HepG2 (cell line): ENCODE measurements around the gene SERINC4. TPM values are rescaled to one million over a fixed set of nuclear protein-coding genes. Genes with fewer than 3 reads are reported as not detected.
"Not testable (repeated sequence)": the region's sequence is repeated elsewhere in the genome, so short reads cannot be mapped to it uniquely, and the experiment has no call there.

Experiments
- ATAC-seq: fragments of 200-7000 bp; cut with Tn5 transposase; 3 replicates; pipeline ENCODE4 v1.9.1; 2020; ENCODE audit warnings: mild to moderate bottlenecking, moderate library complexity
- BruUV-seq: library from RNA; stranded (reverse); fragments of 400-500 nt; replicated peaks from 2 replicates; lab custom pipeline; 2021; lab: Mats Ljungman, UMichigan
- CTCF ChIA-PET: fragments of 300-600 bp; formaldehyde crosslinking; extraction: SDS; loops from one replicate; lab custom pipeline; 2021; ENCODE audit warnings: low total read pairs, inconsistent platforms, low intra/inter-chr PET ratio; lab: Yijun Ruan, JAX
- POLR2A ChIA-PET: fragments of 350-600 bp; sonication (Branson Sonifier 250); formaldehyde crosslinking; loops from one replicate; lab custom pipeline; 2020; ENCODE audit warnings: antibody characterized with exemption, inconsistent platforms; lab: Yijun Ruan, JAX
- DNase-seq: peaks from one replicate; pipeline ENCODE4 v3.0.0-alpha.2; 2015; ENCODE audit warnings: low spot score
- FAIRE-seq: peaks from 3 replicates; lab custom pipeline; 2011; peaks lifted over from hg19 to GRCh38; lab: Jason Lieb, UNC
- H2AFZ ChIP-seq: one replicate; pipeline ENCODE4 v1.6.1; 2011; ENCODE audit warnings: low read length, inconsistent platforms
- H3K27ac ChIP-seq: fragments of 300-600 bp; 3 replicates; pipeline ENCODE4 v1.8.0; 2011; ENCODE audit warnings: mixed run types, mild to moderate bottlenecking, mixed read lengths, low read length, inconsistent platforms; ENCODE audit not compliant: insufficient read depth; ENCODE audit errors: extremely low read length
- H3K27me3 ChIP-seq, 2 experiments: fragments of 200-600 bp in 1 of 2; 2 replicates in 1 of 2; 3 replicates in 1 of 2; pipeline versions ENCODE4 v1.6.0 to v1.8.0; 2011; ENCODE audit warnings: low read length in 2 of 2, mild to moderate bottlenecking in 2 of 2, moderate library complexity in 2 of 2, inconsistent platforms in 1 of 2; ENCODE audit not compliant: insufficient read depth in 2 of 2, control insufficient read depth in 1 of 2
- H3K36me3 ChIP-seq, 2 experiments: fragments of 200-600 bp in 1 of 2; replicated peaks in 1 of 2; 2 replicates in 1 of 2; 3 replicates in 1 of 2; pipeline versions ENCODE4 v1.5.1 to v1.8.0; 2011; ENCODE audit warnings: low read length in 2 of 2, inconsistent platforms in 1 of 2; ENCODE audit not compliant: insufficient read depth in 2 of 2, control insufficient read depth in 1 of 2
- H3K4me1 ChIP-seq: 2 replicates; pipeline ENCODE4 v1.5.1; 2012; ENCODE audit warnings: low read length, inconsistent platforms; ENCODE audit not compliant: insufficient read depth
- H3K4me2 ChIP-seq: 2 replicates; pipeline ENCODE4 v1.6.0; 2011; ENCODE audit warnings: low read depth, low read length, inconsistent platforms
- H3K4me3 ChIP-seq, 3 experiments: fragments of 200-600 bp in 1 of 3; sonication (generic), shearing (Covaris generic) in 1 of 3; replicated peaks in 1 of 3; 2 replicates each; pipeline ENCODE4 v1.5.1; 2011 to 2016; ENCODE audit warnings: low read length in 3 of 3, inconsistent platforms in 2 of 3, low read depth in 2 of 3, mild to moderate bottlenecking in 2 of 3, control low read depth in 1 of 3, mixed read lengths in 1 of 3; ENCODE audit not compliant: insufficient read depth in 1 of 3
- H3K79me2 ChIP-seq: one replicate; pipeline ENCODE4 v1.6.1; 2011; ENCODE audit warnings: low read length, inconsistent platforms; ENCODE audit not compliant: insufficient read depth
- H3K9ac ChIP-seq: 2 replicates; pipeline ENCODE4 v1.6.0; 2011; ENCODE audit warnings: mild to moderate bottlenecking, low read depth, low read length, inconsistent platforms; ENCODE audit not compliant: insufficient read depth
- H3K9me3 ChIP-seq: 2 replicates; pipeline ENCODE4 v1.5.1; 2012; ENCODE audit warnings: mild to moderate bottlenecking, low read length
- H4K20me1 ChIP-seq: 2 replicates; pipeline ENCODE4 v1.6.0; 2011; ENCODE audit warnings: inconsistent platforms, mild to moderate bottlenecking, low read length, moderate library complexity; ENCODE audit not compliant: insufficient read depth
- WGBS: methylation state at CpG from one replicate; pipeline ENCODE4 v1.1.6; 2017; ENCODE audit warnings: low lambda C conversion rate; 5-methylcytosine and 5-hydroxymethylcytosine counted together
- in situ Hi-C: cut with HindIII; loops from 2 replicates; pipeline ENCODE4 v1.10.0; 2017; ENCODE audit warnings: low pct_unique_long_range_greater_than_20kb; ENCODE audit not compliant: extremely low pct_ligation_motif_present
- intact Hi-C: fragments of 100-400 bp; cut with micrococcal nuclease; formaldehyde crosslinking; loops from one replicate; pipeline ENCODE4 v1.10.0; 2022; ENCODE audit not compliant: unreplicated experiment
- polyA plus RNA-seq, 8 experiments: library from polyadenylated mRNA; depleted of rRNA in 3 of 8; stranded (reverse) in 7 of 8; unstranded in 1 of 8; fragments of >200 nt; fragmentation: Illumina TruSeq in 4 of 8; extraction: Trizol in 4 of 8; gene quantifications; 2 replicates each; pipeline versions ENCODE4 v1.2.1 to v1.2.3, GENCODE V29; 2011 to 2016; ENCODE audit warnings: low read depth in 4 of 8, missing spikeins in 1 of 8, mixed read lengths in 1 of 8; ENCODE audit not compliant: insufficient read depth in 1 of 8
- total RNA-seq, 5 experiments: library from RNA; depleted of rRNA; stranded (reverse); fragments of >200 nt; fragmentation: Illumina TruSeq; extraction: Trizol; gene quantifications; 2 replicates each; pipeline ENCODE4 v1.2.3, GENCODE V29; 2016; ENCODE audit warnings: low read depth in 1 of 5
- TF ChIP-seq, protein P1 (sequence below): IDR thresholded peaks from 2 replicates; pipeline ENCODE4 v1.6.1; 2016; ENCODE audit warnings: low read depth, control low read depth
- TF ChIP-seq, protein P2 (sequence below), 2 experiments: sonication (generic) in 1 of 2; formaldehyde crosslinking in 1 of 2; IDR thresholded peaks; 2 replicates each; pipeline versions ENCODE4 v1.6.1 to v1.9.0; 2014 to 2022; ENCODE audit warnings: antibody characterized with exemption in 1 of 2, borderline replicate concordance in 1 of 2, inconsistent platforms in 1 of 2, low read depth in 1 of 2, missing genetic modification reagents in 1 of 2

Gene SERINC4
- total and polyA plus RNA-seq, 2 of the 13 experiments (the other 11 are each of a cell fraction or from before 2014, with no cell fraction given): not detected

GRCh38 chr15:43845421-43845820, 45.4 kb upstream of the SERINC4 start:
- Histone ChIP-seq H3K27ac (no peak overlapping the region), H3K27me3 (no peaks in the 10 kb centered on the region), H3K36me3 (no peaks in the 10 kb centered on the region), H2AFZ (no peak overlapping the region), H3K79me2 (no peaks in the 10 kb centered on the region), H3K9ac (no peak overlapping the region), H3K4me2 (no peak overlapping the region), H3K9me3 (no peaks in the 10 kb centered on the region), H4K20me1 (no peaks in the 10 kb centered on the region), H3K4me3 (no peak overlapping the region), H3K4me1 (no peaks in the 10 kb centered on the region)
- POLR2A ChIA-PET: no interaction called here
- TF ChIP-seq, protein P1, sequence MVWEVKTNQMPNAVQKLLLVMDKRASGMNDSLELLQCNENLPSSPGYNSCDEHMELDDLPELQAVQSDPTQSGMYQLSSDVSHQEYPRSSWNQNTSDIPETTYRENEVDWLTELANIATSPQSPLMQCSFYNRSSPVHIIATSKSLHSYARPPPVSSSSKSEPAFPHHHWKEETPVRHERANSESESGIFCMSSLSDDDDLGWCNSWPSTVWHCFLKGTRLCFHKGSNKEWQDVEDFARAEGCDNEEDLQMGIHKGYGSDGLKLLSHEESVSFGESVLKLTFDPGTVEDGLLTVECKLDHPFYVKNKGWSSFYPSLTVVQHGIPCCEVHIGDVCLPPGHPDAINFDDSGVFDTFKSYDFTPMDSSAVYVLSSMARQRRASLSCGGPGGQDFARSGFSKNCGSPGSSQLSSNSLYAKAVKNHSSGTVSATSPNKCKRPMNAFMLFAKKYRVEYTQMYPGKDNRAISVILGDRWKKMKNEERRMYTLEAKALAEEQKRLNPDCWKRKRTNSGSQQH (CRISPR knock-in tag): no peak
- TF ChIP-seq, protein P2, sequence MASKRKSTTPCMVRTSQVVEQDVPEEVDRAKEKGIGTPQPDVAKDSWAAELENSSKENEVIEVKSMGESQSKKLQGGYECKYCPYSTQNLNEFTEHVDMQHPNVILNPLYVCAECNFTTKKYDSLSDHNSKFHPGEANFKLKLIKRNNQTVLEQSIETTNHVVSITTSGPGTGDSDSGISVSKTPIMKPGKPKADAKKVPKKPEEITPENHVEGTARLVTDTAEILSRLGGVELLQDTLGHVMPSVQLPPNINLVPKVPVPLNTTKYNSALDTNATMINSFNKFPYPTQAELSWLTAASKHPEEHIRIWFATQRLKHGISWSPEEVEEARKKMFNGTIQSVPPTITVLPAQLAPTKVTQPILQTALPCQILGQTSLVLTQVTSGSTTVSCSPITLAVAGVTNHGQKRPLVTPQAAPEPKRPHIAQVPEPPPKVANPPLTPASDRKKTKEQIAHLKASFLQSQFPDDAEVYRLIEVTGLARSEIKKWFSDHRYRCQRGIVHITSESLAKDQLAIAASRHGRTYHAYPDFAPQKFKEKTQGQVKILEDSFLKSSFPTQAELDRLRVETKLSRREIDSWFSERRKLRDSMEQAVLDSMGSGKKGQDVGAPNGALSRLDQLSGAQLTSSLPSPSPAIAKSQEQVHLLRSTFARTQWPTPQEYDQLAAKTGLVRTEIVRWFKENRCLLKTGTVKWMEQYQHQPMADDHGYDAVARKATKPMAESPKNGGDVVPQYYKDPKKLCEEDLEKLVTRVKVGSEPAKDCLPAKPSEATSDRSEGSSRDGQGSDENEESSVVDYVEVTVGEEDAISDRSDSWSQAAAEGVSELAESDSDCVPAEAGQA (IDR thresholded peaks at IDR 0.05; ENCODE audit: low read depth): no peak
- TF ChIP-seq, protein P2 (CRISPR knock-in tag; IDR thresholded peaks at IDR 0.05; ENCODE audit: borderline replicate concordance): no peak
- intact Hi-C loops (no loop called here), in situ Hi-C loops (no loop called here)
- CTCF ChIA-PET: no interaction called here
- FAIRE-seq (no peak), DNase-seq (no peak), ATAC-seq (no peak)
- BruUV-seq: no TSS peak

DNA sequence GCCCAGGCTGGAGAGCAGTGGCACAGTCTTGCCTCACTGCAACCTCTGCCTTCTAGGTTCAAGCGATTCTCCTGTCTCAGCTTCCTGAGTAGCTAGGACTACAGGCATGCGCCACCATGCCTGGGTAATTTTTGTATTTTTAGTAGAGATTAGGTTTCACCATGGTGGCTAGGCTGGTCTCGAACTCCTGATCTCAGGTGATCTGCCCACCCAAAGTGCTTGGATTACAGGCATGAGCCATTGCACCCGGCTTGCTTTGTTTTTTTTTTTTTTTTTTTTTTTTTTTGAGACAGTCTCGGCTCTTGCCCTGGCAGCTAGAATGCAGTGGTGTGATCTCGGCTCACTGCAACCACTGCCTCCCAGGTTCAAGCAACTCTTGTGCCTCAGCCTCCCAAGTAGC, 32.5 kb upstream of the SERINC4 start:
- H3K9ac ChIP-seq, FAIRE-seq, in situ Hi-C loops, DNase-seq, H3K4me3 ChIP-seq, H2AFZ ChIP-seq, H3K4me2 ChIP-seq, H3K79me2 ChIP-seq, H3K27ac ChIP-seq, BruUV-seq, H3K36me3 ChIP-seq, H4K20me1 ChIP-seq, H3K9me3 ChIP-seq, H3K4me1 ChIP-seq, ATAC-seq, CTCF ChIA-PET, H3K27me3 ChIP-seq, intact Hi-C loops: not testable (repeated sequence)
- POLR2A ChIA-PET: interaction anchor here (0.7 to 1.4 kb wide), 2 partner anchors 8 to 32 kb away, joined by 3 to 4 read pairs; partner anchors contain the start of genes HYPK and MFAP1
- WGBS: 74% methylated on average over 6 of the region's 6 CpGs

DNA sequence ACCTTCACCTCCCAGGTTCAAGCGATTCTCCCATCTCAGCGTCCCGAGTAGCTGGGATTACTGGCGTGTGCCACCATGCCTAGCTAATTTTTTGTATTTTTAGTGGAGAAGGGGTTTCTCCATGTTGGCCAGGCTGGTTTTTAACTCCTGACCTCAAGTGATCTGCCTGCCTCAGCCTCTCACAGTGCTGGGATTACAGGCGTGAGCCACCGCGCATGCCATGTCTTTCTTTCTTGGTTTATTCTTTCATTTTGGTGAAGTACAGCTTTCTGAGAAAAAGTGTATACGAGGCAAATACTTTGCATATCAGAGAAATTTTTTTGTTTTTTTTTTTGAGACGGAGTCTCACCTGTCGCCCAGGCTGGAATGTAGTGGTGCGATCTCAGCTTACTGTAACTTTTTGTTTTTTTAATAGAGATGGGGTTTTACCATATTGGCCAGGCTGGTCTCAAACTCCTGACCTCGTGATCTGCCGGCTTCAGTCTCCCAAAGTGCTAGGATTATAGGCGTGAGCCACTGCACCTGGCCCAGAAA, 31.6 kb upstream of the SERINC4 start:
- H3K27ac ChIP-seq, H3K9ac ChIP-seq, H3K4me1 ChIP-seq, H3K4me3 ChIP-seq, H3K27me3 ChIP-seq, H3K9me3 ChIP-seq, in situ Hi-C loops, intact Hi-C loops, BruUV-seq, ATAC-seq, H2AFZ ChIP-seq, H3K36me3 ChIP-seq, H4K20me1 ChIP-seq, POLR2A ChIA-PET, H3K4me2 ChIP-seq, CTCF ChIA-PET, H3K79me2 ChIP-seq, DNase-seq, FAIRE-seq: not testable (repeated sequence)
- WGBS: 83% methylated on average over 14 of the region's 14 CpGs
